NCI-H1105 (cell line): ENCODE measurements around the gene ABCB4.

Experiments
- DNase-seq: peaks from one replicate; lab custom pipeline; 2025; lab: John Stamatoyannopoulos, UW

The ABCB4 gene

DNA sequence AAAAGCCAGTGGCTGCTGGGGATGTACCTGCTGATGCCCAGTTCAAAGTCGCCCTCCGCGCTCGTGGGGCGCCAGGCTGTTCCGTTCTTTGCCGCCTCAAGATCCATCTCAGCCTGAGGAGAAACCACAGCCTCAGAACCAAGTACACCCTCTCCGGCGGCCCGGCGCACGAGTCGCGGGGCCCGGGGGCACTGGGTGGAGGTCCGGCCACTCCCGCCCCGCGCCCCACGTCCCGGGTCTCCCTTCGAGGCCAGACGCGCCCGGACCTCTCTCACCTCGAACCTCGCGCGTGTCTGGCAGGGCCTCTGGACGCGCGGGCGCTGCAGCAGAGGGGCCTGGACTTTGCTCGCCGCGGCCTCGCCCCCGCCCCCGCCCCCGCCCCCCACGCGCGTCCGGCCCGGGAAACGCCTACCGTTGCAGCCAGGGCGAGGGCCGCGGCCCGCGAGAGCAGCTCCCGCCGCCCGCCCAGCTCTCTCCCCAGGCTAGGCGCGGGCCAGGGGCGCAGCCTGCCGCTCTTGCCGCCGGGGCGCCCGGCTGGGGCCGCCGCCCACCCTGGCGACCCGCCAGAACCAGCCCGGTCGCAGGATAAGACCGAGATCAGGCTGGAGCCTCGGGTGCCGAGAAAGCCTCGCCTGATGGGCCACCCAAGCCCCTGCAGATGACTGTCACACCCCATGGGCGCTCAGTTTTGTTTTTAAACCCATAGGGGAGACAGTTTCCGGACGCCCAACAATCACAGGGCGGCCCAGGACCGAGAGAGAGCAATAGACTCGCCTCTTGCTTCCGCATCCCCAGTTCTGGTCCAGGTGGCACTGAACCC is at the start of gene ABCB4:
ABCB4 (minus strand) TSS at position 322 of the 820 bp plus-strand sequence; CDS start at position 107, 215 bp downstream.
- DNase-seq = no peak

GRCh38 chr7:87518735-87519134 is 43.3 kb upstream of the ABCB4 start:
- no peak for DNase-seq

- DNase-seq = no peak
These were observed 42.4 kb upstream of the ABCB4 start for GRCh38 chr7:87517891-87518290.

DNA sequence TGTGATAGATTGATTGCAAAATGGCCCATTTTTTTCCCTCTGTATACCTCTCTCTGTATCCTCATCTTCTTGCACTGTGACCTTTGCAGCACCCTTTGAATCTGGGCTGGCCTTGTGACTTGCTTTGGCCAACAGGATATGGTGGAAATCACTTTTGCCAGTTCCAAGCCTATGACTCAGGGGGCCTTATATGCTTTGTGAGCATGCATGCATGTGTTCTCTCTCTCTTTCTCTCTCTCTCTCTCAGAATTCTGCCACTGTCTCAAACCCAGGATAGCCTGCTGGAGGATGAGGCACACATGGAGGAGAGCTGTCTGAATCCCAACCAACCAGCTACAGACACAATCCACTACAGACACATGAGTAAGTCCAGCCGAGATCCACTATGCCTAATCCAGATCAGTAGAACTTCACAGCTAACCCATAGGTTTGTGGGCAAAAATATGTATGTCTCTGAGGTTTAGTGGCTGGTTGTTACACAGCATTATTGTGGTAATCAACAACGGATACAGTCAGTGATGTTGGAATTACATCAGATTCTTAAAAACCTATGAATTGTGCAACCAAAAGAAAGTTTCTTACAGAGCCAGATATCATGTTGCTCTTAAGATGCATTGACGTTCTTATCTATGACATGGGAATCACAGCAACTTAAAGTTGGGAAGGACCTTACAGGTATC is 41.8 kb upstream of the ABCB4 start:
- no peak for DNase-seq

DNA sequence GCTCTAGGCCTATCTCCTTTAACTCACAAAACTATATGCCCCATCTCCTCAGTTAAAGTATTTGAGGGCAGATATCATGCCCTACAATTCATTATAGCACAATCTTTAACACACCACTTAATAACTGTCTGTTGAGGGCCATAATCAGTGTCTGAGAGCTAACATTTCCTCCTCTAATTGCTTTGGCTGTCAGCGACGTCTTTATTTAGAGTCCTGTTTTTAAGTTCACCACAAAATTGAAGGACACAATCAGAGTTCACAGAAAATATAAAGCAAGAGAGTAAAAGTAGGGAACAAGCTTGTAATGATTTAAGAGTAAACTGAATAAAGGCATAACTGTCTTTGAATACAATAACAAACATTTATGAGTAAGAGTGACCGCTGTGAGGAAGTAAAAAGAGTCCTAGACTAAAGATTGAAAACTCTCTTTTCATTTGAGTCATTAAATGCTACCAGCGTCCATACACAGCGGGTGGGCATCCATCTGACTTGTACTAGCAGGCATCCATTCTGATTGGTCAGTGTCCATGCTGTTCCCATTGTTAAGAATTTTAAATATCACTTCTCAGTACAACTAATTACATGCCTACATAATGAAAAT is 38.4 kb upstream of the ABCB4 start:
- DNase-seq = no peak

DNA sequence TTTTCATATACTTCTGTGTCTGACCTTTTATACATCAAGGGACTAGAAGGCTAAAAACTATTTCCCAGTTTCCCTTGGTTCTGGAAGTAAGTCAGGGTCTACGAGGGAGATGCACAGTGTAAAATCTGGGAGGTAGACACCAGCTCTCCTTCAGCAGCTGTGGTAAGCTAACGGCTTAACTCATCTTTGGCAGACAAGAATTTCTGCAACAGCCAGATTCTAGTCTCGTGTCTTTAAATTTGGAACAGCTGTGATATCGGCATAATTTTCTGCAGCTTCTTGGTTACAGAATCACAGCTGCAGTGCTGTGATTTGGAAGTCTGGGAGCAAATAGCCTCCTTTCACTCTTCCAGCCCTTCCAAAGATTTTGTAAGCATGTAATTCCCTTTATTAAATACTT is 37.4 kb upstream of the ABCB4 start:
- no peak for DNase-seq

DNA sequence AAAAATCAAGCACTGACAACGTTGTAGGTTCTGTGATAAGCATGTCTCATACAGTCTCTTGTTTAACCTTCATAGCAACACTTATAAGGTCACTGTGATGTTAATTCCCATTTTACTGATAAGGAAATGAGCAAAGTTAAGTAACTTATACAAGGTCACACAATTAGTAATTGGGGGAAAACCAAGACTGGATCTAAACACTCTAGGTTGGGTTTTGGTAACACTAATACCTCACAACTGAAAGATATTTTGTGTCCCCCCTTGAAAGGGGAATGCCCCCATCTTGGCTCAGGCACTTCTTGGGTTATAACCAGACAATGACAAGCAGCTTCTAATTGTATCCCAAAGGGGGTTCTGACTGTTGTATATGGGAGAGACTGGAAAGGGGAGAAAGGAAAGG is 36.0 kb upstream of the ABCB4 start:
- no peak for DNase-seq

DNA sequence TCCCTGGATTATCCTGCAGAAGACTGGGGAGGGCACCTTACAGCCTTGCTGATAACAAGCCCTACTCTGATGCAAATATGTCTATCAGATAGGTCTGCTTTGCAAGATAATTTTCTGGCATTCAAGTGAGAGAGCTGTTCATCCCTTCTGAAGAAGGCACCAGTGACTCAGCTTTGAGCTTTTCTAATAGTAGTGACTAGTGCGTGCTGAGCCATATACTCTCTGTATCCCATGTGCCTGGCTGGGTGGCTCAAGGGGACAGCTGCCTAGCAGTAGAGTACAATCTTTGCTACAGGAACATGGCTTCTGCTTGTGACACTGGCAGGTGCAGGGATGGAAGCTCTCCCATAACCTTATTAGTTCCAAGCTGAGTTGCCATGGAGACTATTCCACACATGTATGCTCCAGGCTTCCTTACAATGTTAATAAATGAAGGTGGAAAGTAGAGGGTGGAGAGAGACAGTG is 35.0 kb upstream of the ABCB4 start:
- DNase-seq = peak; percentile 44

DNA sequence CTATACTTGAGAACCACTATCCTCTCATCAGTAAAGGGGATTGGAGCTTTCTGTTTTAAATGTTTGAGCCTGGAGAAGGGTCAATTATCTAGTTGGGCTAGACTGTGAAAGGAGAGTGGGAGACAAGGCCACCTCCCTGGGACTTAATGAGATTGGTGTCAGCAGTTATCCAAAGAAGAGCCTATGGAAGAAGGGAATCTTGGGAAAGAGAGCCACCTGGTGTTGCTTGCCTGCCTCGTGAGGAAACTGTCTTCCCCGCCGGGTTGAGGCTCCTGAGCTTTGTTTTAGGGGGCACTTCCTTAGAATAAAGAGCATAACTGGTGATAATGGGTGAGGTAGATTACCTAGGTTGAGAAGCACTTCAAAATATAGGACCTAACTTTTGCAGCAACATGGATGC is 32.0 kb upstream of the ABCB4 start:
- DNase-seq = no peak

DNA sequence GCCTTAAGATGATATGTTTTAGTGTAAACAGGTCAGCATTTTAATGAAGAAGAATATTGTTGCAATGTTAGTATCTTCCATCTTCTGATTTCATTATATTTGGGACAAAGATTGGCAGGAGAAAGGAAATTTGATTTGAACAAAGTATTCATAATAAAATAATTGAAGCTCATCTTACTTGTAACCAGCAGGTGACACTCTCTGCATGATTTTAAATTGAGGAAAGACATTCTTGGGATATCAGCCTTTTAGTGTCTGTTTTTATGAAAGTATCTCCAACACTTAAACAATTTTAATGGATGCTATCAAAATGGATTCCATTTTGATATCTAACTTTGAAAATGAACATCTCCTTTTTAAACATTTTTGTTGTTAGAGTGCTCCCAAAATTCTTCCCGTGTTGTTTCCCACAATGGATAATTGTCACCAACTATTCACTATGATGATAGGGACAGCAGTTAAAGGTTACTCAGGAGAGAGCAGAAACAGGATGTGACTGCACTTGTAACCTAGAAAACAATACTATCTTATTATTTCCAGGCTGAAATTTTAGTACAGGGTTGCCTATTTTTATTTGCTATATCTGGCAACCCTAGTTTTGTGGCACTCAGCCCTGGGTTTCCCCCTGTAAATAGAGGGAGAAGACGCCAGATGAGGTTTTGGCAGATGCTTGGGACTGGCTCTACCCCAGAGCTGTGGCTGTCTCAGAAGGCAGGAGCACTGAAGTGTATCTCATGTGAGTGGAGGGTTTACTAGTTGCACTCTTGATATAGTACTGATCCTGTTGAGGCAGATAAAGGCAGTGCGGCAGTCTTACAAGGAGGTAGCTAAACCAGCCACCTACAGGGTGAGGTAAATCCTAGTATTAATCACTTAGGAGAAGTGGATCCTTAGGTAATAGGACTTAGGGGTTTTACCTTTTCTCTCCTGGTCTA is 31.0 kb upstream of the ABCB4 start:
- DNase-seq = no peak

GRCh38 chr7:87505557-87506245 is 30.2 kb upstream of the ABCB4 start:
- DNase-seq = no peak

- DNase-seq = no peak
These were observed 29.6 kb upstream of the ABCB4 start for GRCh38 chr7:87505122-87505521.

- no peak for DNase-seq
These were observed 24.0 kb upstream of the ABCB4 start for GRCh38 chr7:87499494-87499893.

GRCh38 chr7:87498893-87499292 is 23.4 kb upstream of the ABCB4 start:
- DNase-seq = no peak

DNA sequence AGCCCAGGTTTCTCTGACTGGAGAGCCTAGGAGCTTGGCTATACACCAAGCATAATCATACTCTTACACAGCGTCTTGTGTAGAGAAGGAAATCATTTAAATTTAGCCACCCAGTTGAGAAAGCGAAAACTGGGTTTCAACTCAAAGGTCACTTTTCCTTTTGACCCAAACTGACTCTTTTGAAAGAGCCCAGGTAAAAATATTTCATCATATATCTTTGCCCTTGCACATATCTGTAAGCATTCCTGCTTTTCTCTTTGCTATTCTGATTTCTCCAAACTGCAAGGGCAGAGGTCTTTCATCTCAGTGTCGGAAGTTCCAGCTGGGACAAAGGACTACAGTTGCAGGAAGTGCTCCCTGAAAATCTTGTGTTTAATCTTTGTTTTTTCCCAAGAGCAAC is 22.0 kb upstream of the ABCB4 start:
- no peak for DNase-seq

DNA sequence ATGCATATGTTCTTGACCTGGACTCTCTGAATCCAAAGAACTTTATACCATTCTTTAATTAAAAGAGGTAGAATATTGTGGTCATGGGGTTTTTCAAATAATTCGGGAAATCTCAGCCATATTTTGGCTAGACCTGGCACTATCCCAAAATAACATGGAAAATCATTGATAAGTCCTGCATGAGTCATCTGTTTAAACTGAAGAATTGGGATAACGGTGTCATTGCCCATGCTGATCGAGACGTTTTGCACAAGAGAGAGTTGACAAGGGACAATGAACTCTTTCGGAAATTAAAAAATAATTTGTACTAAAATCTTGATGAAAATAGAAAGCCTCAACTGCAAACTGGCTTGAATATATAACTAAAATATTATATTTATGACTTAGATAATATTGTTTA is 19.9 kb upstream of the ABCB4 start:
- no peak for DNase-seq

DNA sequence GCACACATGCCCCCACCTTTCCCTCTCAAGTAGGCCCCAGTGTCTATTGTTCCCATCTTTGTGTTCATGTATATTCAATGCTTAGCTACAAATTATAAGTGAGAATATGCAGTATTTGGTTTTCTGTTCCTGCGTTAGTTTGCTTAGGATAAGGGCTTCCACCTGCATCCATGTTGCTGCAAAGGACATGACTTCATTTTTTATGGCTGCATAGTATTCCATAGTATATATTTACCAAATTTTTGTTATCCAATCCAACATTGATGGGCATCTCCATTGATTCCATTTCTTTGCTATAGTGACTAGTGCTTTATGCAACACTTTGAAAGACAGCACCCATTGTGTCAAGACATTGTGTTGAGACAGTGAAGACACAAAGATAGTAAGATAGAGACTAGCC is 19.0 kb upstream of the ABCB4 start:
- no peak for DNase-seq

- no peak for DNase-seq
These were observed 7.7 kb upstream of the ABCB4 start for GRCh38 chr7:87483131-87483530.

- no peak for DNase-seq
These were observed 6.6 kb upstream of the ABCB4 start for GRCh38 chr7:87482115-87482514.

- DNase-seq = no peak
These were observed 4.9 kb upstream of the ABCB4 start for GRCh38 chr7:87480386-87480785.

- no peak for DNase-seq
These were observed 4.5 kb upstream of the ABCB4 start for GRCh38 chr7:87479951-87480350.
